GM18498 (cell line): ENCODE measurements around the gene CDK10.

Experiments used
- ATAC-seq: cut with Tn5 transposase; IDR thresholded peaks from one replicate; pipeline ENCODE4 v1.9.1; 2021; ENCODE audit warnings: mild to moderate bottlenecking, moderate library complexity; ENCODE audit not compliant: unreplicated experiment

The CDK10 gene

DNA sequence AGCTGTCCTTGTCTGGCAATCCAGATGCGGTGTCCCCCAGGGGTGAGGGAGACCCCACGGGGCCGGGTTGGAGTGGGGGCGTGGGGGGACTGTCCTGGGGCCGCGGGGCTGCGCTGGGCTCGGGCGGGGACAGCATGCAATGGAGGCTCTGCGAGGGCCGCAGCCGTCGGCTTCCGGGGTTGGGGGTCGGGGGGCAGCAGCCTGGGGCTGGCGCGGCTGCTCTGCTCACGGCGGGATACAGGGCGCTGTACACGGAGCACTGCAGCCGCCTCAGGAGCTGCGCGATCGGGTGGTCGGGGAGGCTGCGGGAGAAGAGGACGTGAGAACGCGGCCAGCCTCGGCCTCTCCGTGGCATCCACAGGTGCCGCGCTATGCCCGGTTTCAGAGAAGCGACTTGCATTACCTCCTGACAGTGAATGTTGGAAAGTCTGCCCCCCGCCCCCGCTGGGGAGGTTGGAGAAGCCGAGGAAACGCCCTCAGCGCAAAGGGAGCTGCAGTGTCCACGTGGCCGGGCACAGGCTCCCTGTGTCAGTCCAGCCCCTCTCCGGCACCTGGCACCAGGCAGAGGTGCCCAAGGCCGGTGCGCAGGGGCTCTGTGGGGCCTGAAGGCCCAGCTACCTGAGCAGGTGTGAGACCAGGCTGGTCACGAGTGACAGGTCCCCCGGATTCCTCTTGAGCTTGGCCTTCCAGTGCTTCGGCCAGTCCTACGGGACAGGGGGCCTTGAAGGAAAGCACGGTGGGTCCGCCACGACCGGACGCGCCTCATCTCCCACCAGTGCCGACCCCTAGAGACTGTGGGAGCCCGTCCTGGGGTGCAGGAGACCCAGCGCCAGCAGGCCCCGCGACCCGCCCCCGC is 24.4 kb downstream of the CDK10 start:
- ATAC-seq, result no peak

DNA sequence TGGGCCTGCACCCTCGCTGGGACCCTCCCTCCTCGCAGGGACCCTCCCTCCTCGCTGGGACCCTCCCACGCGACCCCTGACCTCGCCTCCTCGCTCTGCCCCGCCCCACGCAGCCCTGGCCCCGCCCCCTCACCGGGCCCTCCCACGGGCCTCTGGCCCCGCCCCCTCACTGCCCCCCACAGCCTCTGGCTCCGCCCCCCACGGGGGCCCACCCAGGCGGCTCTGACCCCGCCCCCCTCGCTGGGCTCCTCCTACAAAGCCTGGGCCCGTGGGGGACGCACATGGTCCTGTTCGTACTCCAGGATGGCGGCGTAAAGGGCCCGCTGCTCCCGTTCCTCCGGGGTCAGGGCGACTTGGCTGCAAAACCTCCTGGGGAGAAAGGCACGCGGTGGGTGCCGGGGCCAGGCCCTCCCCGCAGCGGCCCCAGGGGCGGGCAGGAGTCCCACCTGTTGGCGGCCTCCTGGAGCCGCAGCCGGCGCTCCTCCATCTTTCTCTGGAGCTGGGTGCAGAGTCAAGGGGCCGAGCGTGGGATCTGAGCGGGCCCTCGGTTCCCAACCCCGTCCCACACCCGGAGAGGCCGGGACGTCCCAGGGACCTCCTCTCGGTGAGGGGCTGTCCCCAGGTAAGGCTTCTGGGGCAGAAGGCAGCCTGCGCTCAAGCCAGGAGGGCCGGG is 25.2 kb downstream of the CDK10 start:
- no peak for ATAC-seq

GRCh38 chr16:89712274-89712781 is 25.8 kb downstream of the CDK10 start:
- ATAC-seq, result no peak

DNA sequence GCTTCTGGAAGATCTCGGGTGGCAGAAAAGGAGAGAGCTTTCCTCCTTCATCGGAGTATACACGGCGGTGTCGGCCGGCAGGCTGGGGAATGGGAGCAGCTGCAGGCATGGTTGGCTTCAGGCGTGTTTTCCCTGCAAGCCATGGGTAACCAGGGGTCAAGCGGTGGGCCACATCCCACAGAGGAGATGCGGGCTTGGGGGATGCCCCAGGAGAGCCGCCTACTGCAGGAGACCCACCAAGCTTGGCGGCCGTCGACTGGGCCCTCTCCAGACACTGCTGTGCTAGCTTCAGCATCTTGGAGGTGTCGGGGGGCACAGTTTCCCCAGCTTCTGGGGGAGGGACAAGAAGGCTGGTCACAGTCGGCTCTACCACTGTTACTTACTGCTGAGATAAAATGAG is 30.0 kb downstream of the CDK10 start:
- ATAC-seq, result no peak

DNA sequence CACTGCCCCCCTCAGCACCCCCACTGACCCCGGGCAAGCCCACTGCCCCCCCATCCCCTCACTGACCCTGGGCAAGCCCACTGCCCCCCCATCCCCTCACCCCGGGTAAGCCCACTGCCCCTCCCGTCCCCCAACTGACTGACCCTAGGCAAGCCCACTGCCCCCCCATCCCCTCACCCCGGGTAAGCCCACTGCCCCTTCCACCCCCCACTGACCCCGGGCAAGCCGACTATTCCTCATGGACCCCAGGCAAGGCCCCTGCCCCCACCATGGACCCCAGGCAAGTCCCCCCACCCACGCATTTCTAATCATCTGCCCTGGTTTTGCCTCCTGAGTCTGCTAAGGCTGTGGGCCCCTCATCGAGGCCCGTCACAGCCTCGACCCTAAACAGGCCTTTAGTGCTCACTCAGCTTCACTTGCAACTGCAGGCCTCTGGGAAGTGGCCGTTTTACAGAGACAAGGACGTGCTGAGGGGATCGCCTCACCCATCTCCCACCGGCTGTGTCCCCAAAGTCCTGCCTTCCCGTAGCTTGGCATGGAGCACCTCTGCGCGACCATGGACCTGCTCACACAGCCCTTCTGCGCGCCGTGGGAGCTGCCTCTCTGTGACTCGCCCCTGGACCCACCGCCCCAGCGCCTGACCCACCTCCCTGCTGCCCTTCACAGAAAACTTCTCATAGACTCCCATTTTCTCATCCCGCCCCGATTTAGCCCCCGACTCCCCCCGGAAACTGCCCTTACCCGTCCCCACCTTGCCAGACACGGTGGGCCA is 30.6 kb downstream of the CDK10 start:
- no peak for ATAC-seq

GRCh38 chr16:89717688-89718505 is 31.4 kb downstream of the CDK10 start:
- no peak for ATAC-seq

DNA sequence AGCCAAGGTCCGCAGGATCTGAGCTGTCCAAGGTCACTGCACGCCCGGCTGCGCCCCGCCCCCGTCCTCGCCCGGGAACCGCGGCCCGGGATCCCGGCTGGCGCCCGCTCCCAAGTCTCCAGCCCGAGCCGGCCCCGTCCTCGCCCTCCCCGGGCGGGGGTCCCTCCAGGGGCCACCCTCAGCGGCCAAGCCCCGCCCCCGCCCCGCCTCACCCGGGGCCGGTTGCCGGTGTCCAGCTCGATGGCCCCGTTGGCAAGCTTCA is 34.0 kb downstream of the CDK10 start:
- ATAC-seq, result peak; percentile 32

GRCh38 chr16:89720813-89721545 is 34.5 kb downstream of the CDK10 start, which contains the start of the genes VPS9D1 and ZNF276:
VPS9D1 (minus strand) TSS chr16:89720898; CDS start chr16:89720861, 37 bp downstream.
ZNF276 (plus strand) TSS chr16:89721537; CDS start chr16:89721641, 104 bp downstream.
- ATAC-seq, result peak; percentile 60

DNA sequence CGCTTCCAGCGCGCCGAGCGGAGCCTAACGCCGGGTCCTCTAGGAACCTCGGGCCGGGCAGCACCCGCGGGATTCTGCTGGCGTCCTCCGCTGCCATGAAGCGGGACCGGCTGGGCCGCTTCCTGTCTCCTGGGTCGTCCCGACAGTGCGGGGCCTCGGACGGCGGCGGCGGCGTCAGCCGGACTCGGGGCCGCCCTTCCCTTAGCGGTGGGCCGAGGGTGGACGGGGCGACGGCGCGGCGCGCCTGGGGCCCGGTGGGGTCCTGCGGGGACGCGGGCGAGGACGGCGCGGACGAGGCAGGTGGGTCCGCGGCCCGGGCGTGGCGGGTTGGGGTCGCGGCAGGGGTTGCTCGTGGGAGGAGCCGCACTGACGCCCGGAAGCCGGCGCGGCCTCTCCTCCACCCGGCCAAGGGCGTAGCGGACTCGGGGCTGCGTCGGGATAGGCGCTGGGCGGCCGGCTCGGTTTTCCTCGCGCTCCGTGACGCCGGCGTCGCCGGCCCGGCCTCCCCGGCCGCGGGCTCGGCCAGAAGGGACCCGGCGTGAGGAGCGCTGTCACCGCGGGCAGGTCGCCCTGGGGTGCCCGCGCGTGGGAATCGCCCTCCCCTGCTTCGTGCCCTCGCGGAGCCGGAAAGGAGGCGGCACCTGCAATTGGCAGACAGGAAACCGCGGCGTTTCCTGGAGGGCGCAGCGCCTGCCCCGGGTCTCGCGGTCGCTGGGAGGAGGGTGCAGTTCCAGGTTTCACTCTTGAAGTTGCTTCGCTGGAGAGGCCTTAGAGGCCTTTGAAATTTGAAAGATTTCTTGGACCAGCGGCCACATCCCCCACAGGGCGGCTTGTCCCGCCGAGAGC is 35.3 kb downstream of the CDK10 start:
- ATAC-seq, result peak; percentile 40

- peak; percentile 16 for ATAC-seq
These were observed 36.1 kb downstream of the CDK10 start for GRCh38 chr16:89722392-89723278.

DNA sequence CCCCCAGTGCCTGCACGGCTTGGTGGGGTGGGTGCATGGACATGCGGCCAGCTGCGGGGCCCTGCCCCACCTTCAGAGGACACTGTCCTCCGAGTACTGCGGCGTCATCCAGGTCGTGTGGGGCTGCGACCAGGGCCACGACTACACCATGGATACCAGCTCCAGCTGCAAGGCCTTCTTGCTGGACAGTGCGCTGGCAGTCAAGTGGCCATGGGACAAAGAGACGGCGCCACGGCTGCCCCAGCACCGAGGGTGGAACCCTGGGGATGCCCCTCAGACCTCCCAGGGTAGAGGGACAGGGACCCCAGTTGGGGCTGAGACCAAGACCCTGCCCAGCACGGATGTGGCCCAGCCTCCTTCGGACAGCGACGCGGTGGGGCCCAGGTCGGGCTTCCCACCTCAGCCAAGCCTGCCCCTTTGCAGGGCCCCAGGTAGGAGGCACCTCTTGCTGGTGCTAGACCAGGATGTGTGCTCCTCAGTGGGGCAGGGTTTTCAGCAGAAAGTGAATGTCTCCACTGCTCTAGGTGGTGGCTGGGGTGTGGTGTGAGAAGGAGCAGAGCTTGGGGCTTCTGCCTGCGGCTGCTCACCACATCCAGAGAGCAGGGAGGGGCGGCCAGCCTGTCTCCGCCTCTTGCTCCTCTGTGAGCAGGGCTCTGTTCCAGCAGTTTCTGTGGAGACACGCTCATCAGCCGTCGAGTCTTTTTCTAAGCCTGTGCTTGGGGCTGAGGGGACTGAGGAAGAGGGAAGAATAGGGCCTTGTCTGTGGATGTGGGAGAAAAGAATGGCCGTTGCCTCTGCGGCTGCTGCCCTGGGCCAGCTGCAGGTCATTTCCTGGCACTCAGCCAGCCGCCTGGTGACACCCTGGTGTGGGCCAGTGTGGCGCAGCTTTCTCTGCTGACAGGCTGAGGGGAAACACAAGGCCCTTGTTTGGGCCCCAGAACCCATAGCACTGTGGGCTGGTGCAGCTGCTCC is 37.1 kb downstream of the CDK10 start:
- ATAC-seq, result no peak

DNA sequence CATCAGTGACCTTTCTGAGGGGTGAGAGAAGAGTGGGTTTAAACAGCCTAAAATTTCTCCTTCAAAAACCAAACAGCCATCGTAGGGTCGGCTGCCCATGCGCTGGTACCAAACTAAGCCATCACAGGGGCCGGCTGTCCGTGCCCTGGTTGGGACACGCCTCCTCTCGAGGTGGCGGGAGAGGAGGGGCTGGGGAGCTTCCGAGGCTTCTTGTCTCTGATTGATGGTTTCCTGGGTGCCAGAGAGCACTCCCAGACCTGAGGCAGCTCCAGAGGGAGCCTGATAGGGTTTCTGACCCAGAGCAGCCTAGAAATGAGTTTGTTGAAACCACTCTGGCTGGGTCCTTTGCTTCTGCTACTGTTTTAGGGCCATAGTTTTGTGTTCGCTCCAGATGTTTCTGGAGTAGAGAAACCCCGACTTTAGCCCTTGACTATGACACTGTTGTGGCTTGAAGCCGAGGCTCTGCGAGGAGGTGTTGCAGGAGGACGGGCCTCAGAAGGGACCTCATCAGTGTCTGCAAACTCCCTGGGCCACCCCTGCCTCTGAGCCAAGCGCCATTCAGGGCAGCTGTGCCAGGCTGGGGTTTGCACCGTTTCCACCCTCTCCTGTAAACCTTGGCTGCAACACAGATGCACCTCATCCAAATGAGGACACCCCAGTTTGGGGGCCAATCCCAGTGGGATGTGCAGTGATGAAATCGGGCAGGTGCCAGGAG is 41.1 kb downstream of the CDK10 start:
- no peak for ATAC-seq

- no peak for ATAC-seq
These were observed 42.8 kb downstream of the CDK10 start for GRCh38 chr16:89729293-89729692.

GRCh38 chr16:89729863-89730593 is 43.5 kb downstream of the CDK10 start:
- no peak for ATAC-seq

- ATAC-seq, result no peak
These were observed 44.2 kb downstream of the CDK10 start for GRCh38 chr16:89730610-89731234.
